ENCODE results near the gene ESYT3. TPM values are rescaled to one million over a fixed set of nuclear protein-coding genes. Genes with fewer than 3 reads are reported as not detected.

The ESYT3 gene
- total and polyA plus RNA-seq, 12 donors, result 0.14 to 1.2 (median 0.21) TPM; not detected in 1

- no peak for DNase-seq
- H3K27ac ChIP-seq, result no peak overlapping the region
- intact Hi-C loops (cut with DNase I), result no loop called here
- no peaks in the 10 kb centered on the region for H3K4me1 ChIP-seq (replicated peaks in 1 of 2)
- H3K27me3 ChIP-seq, result no peaks in the 10 kb centered on the region
- 87 to 93% (median 91%) methylated on average over 3 of the region's 3 CpGs for WGBS, 4 donors
- no peak for TF ChIP-seq CTCF (IDR thresholded peaks at IDR 0.05)
- TF ChIP-seq POLR2A (IDR thresholded peaks at IDR 0.05), result no peak
- no peaks in the 10 kb centered on the region for H3K36me3 ChIP-seq (replicated peaks in 1 of 2)
- H3K4me3 ChIP-seq, result no peak overlapping the region
- no peaks in the 10 kb centered on the region for H3K9me3 ChIP-seq (replicated peaks in 1 of 3)
Measured at GRCh38 chr3:138448631-138449030, 14.2 kb downstream of the ESYT3 start.

- Histone ChIP-seq H3K36me3 (replicated peaks in 1 of 2) (no peaks in the 10 kb centered on the region), H3K27me3 (no peaks in the 10 kb centered on the region), H3K27ac (no peak overlapping the region), H3K4me3 (no peak overlapping the region), H3K4me1 (replicated peaks in 1 of 2) (no peaks in the 10 kb centered on the region), H3K9me3 (replicated peaks in 1 of 3) (no peaks in the 10 kb centered on the region)
- WGBS, 4 donors, result 74 to 100% (median 88%) methylated on average over 1 to 3 of the region's 3 CpGs
- TF ChIP-seq CTCF (IDR thresholded peaks at IDR 0.05) (no peak), POLR2A (IDR thresholded peaks at IDR 0.05) (no peak)
- no peak for DNase-seq
- intact Hi-C loops (cut with DNase I), result no loop called here
Measured at GRCh38 chr3:138449490-138449889, 15.1 kb downstream of the ESYT3 start.

- Histone ChIP-seq H3K9me3 (replicated peaks in 1 of 3) (no peaks in the 10 kb centered on the region), H3K27ac (no peak overlapping the region), H3K36me3 (replicated peaks in 1 of 2) (no peaks in the 10 kb centered on the region), H3K27me3 (no peaks in the 10 kb centered on the region), H3K4me1 (replicated peaks in 1 of 2) (no peaks in the 10 kb centered on the region), H3K4me3 (no peak overlapping the region)
- no peak for TF ChIP-seq POLR2A (IDR thresholded peaks at IDR 0.05)
- TF ChIP-seq CTCF (IDR thresholded peaks at IDR 0.05), result no peak
- intact Hi-C loops (cut with DNase I), result no loop called here
- no peak for DNase-seq
- WGBS, 4 donors, result 86 to 97% (median 94%) methylated on average over 7 of the region's 7 CpGs
Measured at GRCh38 chr3:138450181-138450580, 15.8 kb downstream of the ESYT3 start.

- H3K27ac ChIP-seq, result no peak overlapping the region
- WGBS, 4 donors, result 77 to 85% (median 82%) methylated on average over 5 to 6 of the region's 6 CpGs
- DNase-seq, result no peak
- no peaks in the 10 kb centered on the region for H3K9me3 ChIP-seq (replicated peaks in 1 of 3)
- no peaks in the 10 kb centered on the region for H3K27me3 ChIP-seq
- intact Hi-C loops (cut with DNase I), result no loop called here
- H3K4me3 ChIP-seq, result no peak overlapping the region
- H3K4me1 ChIP-seq (replicated peaks in 1 of 2), result no peaks in the 10 kb centered on the region
- TF ChIP-seq POLR2A (IDR thresholded peaks at IDR 0.05) (no peak), CTCF (IDR thresholded peaks at IDR 0.05) (no peak)
- no peaks in the 10 kb centered on the region for H3K36me3 ChIP-seq (replicated peaks in 1 of 2)
Measured at GRCh38 chr3:138450704-138451424, 16.4 kb downstream of the ESYT3 start.
